Measurements from ENCODE around the gene KCTD2. TPM values are rescaled to one million over a fixed set of nuclear protein-coding genes. Genes with fewer than 3 reads are reported as not detected.
A peak's percentile ranks its signal among the peaks of the same experiment; 100 is the strongest.

KCTD2 gene
- total and polyA plus RNA-seq, 2 of the 13 experiments (the other 11 are each of a cell fraction or from before 2014, with no cell fraction given): 28.3 to 32.6 TPM

- TF ChIP-seq ZNF512 (CRISPR knock-in tag; IDR thresholded peaks at IDR 0.05): 0 out of 2 replicates have a peak, but pooled peaks have one; percentile 73
- no peak; the same call in 1 of the 2 replicates for TF ChIP-seq ARNT2 (CRISPR knock-in tag; IDR thresholded peaks at IDR 0.05; ENCODE audit: low read depth)
- peak; percentile 99 for TF ChIP-seq CHD4 (IDR thresholded peaks at IDR 0.05; ENCODE audit: borderline replicate concordance, low read length)
- TF ChIP-seq ZNF788 (CRISPR knock-in tag; IDR thresholded peaks at IDR 0.05; ENCODE audit: borderline replicate concordance): peak; percentile 99
- TF ChIP-seq ZNF747 (CRISPR knock-in tag; IDR thresholded peaks at IDR 0.05; ENCODE audit: borderline replicate concordance): peak; percentile 63; the same call in 1 of the 2 replicates
- peak; percentile 56; the same call in 1 of the 2 replicates for TF ChIP-seq ZNF225 (CRISPR knock-in tag; IDR thresholded peaks at IDR 0.05)
- peak; percentile 88; the same call in 1 of the 2 replicates for TF ChIP-seq GTF3A (CRISPR knock-in tag; conservative IDR thresholded peaks at IDR 0.05)
- TF ChIP-seq XBP1 (CRISPR knock-in tag; IDR thresholded peaks at IDR 0.05): no peak
- TF ChIP-seq TSC22D2 (CRISPR knock-in tag; IDR thresholded peaks at IDR 0.05; ENCODE audit: borderline replicate concordance): 0 out of 2 replicates have a peak, but pooled peaks have one; percentile 90
- TF ChIP-seq ELF1 (CRISPR knock-in tag; IDR thresholded peaks at IDR 0.05): peak; percentile 64; the same call in 1 of the 2 replicates
- TF ChIP-seq, protein P1, sequence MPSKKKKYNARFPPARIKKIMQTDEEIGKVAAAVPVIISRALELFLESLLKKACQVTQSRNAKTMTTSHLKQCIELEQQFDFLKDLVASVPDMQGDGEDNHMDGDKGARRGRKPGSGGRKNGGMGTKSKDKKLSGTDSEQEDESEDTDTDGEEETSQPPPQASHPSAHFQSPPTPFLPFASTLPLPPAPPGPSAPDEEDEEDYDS (CRISPR knock-in tag; IDR thresholded peaks at IDR 0.05): peak; percentile 91
- peak; percentile 81; the same call in 1 of the 2 replicates for TF ChIP-seq ZNF816 (CRISPR knock-in tag; IDR thresholded peaks at IDR 0.05; ENCODE audit: borderline replicate concordance)
- no peak for TF ChIP-seq RFX5 (IDR thresholded peaks at IDR 0.05; ENCODE audit: low read depth, low read length)
- TF ChIP-seq GTF2F1 (IDR thresholded peaks at IDR 0.05; ENCODE audit: low read length): peak; percentile 56; the same call in 1 of the 2 replicates
- TF ChIP-seq FOXC1 (CRISPR knock-in tag; IDR thresholded peaks at IDR 0.05; ENCODE audit: borderline replicate concordance): no peak; the same call in none of the 2 replicates
- no peak for TF ChIP-seq KDM6A (CRISPR knock-in tag; IDR thresholded peaks at IDR 0.05; ENCODE audit: low read depth)
- TF ChIP-seq ZNF790 (CRISPR knock-in tag; IDR thresholded peaks at IDR 0.05; ENCODE audit: borderline replicate concordance): no peak
- TF ChIP-seq ATAD3A (CRISPR knock-in tag; IDR thresholded peaks at IDR 0.05): no peak
- TF ChIP-seq, protein P2, sequence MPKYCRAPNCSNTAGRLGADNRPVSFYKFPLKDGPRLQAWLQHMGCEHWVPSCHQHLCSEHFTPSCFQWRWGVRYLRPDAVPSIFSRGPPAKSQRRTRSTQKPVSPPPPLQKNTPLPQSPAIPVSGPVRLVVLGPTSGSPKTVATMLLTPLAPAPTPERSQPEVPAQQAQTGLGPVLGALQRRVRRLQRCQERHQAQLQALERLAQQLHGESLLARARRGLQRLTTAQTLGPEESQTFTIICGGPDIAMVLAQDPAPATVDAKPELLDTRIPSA (CRISPR knock-in tag; IDR thresholded peaks at IDR 0.05; ENCODE audit: borderline replicate concordance): peak; percentile 88; the same call in 1 of the 2 replicates
- TF ChIP-seq ZBTB37 (CRISPR knock-in tag; IDR thresholded peaks at IDR 0.05): peak; percentile 45; the same call in 1 of the 2 replicates
- 0 out of 2 replicates have a peak, but pooled peaks have one; percentile 19 for TF ChIP-seq ZNF160 (CRISPR knock-in tag; IDR thresholded peaks at IDR 0.05)
- TF ChIP-seq KLF16 (CRISPR knock-in tag; IDR thresholded peaks at IDR 0.05): peak in 1 of 2 experiments; percentile 33; a peak in 1 of 4 replicates
- no peak for TF ChIP-seq FOXA1 (IDR thresholded peaks at IDR 0.05)
- TF ChIP-seq FOXA1 (CRISPR knock-in tag; IDR thresholded peaks at IDR 0.05): peak; percentile 43; the same call in 1 of the 2 replicates
These were observed 13.4 kb upstream of the KCTD2 start (continued) for GRCh38 chr17:75033346-75034235.

All from HepG2 (cell line).